ENCODE data around the gene TRMT112.

TRMT112 gene

GRCh38 chr11:64268025-64268892, 49.1 kb downstream of the TRMT112 start:
- no peak for FAIRE-seq

DNA sequence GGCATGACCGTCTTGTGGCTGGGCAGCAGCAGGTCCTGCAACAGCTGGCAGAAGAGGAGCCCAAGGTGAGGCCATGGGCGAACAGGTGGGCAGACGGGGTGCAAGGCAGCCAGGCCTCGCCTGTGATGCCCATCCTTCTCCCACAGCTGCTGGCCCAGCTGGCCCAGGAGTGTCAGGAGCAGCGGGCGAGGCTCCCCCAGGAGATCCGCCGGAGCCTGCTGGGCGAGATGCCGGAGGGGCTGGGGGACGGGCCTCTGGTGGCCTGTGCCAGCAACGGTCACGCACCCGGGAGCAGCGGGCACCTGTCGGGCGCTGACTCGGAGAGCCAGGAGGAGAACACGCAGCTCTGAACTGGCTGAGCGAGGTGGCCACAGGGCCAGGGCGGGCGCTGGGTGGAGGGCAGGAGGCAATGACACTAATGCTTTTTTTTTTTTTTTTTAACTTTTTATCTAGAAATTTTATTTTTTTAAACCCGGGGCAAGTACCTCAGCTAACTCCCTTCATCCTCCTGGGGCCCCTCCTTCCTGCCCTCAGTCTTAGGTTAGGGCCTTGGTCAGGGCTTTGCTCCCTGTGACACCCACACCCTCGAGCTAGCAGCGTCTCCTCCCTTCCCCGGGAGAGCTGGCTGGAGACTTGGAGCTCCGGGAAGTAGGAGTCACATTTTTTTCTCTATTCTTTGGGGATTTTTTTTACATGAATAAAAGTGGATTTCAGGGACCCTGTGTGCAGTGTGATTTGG, 50.0 kb downstream of the TRMT112 start:
- no peak for FAIRE-seq

Data from A204.1 (cell line).